Measurements from ENCODE around the gene ERBB4. TPM values are rescaled to one million over a fixed set of nuclear protein-coding genes. Genes with fewer than 3 reads are reported as not detected.

The ERBB4 gene
- total RNA-seq, 1 donor from 2014 or later: 8.3 TPM

GRCh38 chr2:212406716-212407115 is 131.9 kb downstream of the ERBB4 start:
- Histone ChIP-seq H3K9me3 (replicated peaks) (peaks cover 6% of the 10 kb centered on the region), H3K36me3 (no peaks in the 10 kb centered on the region), H3K27me3 (ENCODE audit: low read depth) (no peaks in the 10 kb centered on the region), H3K27ac (replicated peaks) (no peak overlapping the region), H3K4me3 (no peak overlapping the region), H3K4me1 (peaks cover 5% of the 10 kb centered on the region)
- no peak for DNase-seq
- intact Hi-C loops (cut with micrococcal nuclease): no loop called here
- TF ChIP-seq, protein P1, sequence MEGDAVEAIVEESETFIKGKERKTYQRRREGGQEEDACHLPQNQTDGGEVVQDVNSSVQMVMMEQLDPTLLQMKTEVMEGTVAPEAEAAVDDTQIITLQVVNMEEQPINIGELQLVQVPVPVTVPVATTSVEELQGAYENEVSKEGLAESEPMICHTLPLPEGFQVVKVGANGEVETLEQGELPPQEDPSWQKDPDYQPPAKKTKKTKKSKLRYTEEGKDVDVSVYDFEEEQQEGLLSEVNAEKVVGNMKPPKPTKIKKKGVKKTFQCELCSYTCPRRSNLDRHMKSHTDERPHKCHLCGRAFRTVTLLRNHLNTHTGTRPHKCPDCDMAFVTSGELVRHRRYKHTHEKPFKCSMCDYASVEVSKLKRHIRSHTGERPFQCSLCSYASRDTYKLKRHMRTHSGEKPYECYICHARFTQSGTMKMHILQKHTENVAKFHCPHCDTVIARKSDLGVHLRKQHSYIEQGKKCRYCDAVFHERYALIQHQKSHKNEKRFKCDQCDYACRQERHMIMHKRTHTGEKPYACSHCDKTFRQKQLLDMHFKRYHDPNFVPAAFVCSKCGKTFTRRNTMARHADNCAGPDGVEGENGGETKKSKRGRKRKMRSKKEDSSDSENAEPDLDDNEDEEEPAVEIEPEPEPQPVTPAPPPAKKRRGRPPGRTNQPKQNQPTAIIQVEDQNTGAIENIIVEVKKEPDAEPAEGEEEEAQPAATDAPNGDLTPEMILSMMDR (IDR thresholded peaks at IDR 0.05; ENCODE audit: borderline replicate concordance): no peak

DNA sequence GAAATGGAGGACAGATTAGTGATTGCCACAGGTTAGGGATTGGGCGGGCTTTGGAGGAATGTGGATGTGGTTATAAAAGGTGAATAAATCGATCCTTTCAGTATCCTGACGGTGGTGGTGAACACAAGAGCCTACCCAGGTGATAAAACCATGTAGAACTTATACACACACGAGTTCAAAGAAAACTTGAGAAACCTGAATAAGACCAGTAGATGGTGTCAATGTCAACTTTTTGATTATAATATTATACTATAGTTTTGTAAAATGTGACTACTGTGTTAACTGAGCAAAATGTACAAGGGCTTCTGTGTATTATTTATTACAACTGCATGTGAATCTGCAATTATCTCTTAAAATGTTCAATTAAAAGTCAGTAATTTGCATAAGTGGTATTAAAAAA is 136.3 kb downstream of the ERBB4 start:
- Histone ChIP-seq H3K4me3 (no peak overlapping the region), H3K27me3 (ENCODE audit: low read depth) (no peaks in the 10 kb centered on the region), H3K36me3 (no peaks in the 10 kb centered on the region), H3K9me3 (replicated peaks) (peaks cover 6% of the 10 kb centered on the region), H3K4me1 (no peaks in the 10 kb centered on the region), H3K27ac (replicated peaks) (no peak overlapping the region)
- no peak for DNase-seq
- intact Hi-C loops (cut with micrococcal nuclease): no loop called here
- TF ChIP-seq, protein P1 (IDR thresholded peaks at IDR 0.05; ENCODE audit: borderline replicate concordance): no peak

DNA sequence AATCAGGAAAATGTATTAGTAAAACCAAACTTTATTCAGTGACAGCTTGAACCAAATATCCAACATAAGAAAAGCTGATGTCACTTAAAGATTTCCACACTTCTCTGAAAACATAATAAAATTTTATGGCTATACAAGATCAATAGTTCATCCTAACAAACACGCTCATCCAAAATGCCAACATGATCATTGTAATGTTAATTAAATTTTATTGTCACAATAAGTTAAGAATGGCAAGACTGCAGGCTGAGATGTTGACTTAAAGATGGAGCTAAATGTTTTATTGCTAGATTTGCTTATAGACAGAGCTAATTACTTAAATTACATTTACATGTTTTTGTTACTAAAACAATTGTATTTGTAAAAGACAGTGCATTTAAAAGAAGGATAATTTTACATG is 140.3 kb downstream of the ERBB4 start:
- TF ChIP-seq, protein P1 (IDR thresholded peaks at IDR 0.05; ENCODE audit: borderline replicate concordance): no peak
- intact Hi-C loops (cut with micrococcal nuclease): no loop called here

DNA sequence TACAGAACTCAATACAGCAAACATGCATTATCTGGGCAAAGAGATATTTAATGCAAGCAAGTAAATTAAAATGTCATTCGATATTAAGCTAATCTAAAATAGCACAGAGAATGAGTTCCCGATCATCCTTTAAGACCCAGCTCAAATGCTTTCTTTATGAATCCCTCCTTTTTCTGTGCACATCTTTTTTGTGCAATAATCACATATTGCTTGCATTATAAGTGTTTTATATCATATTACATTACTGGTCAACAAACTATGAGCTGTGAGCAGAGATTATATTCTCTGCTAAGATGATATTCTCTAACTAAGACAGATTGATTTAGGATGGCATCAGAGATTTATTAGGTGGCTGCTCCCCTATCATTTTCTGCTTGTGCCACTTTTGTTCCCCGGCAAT is 146.1 kb downstream of the ERBB4 start:
- H3K4me1 ChIP-seq: no peaks in the 10 kb centered on the region
- H3K4me3 ChIP-seq: no peak overlapping the region
- H3K9me3 ChIP-seq (replicated peaks): no peaks in the 10 kb centered on the region
- TF ChIP-seq, protein P1 (IDR thresholded peaks at IDR 0.05; ENCODE audit: borderline replicate concordance): no peak
- DNase-seq: no peak
- intact Hi-C loops (cut with micrococcal nuclease): no loop called here
- H3K36me3 ChIP-seq: no peaks in the 10 kb centered on the region
- H3K27ac ChIP-seq (replicated peaks): no peak overlapping the region
- no peaks in the 10 kb centered on the region for H3K27me3 ChIP-seq (ENCODE audit: low read depth)

More for the DNA sequence above, 140.3 kb downstream of the ERBB4 start:
- H3K27me3 ChIP-seq (ENCODE audit: low read depth): no peaks in the 10 kb centered on the region
- DNase-seq: no peak
- no peaks in the 10 kb centered on the region for H3K9me3 ChIP-seq (replicated peaks)
- no peak overlapping the region for H3K4me3 ChIP-seq
- no peak overlapping the region for H3K27ac ChIP-seq (replicated peaks)
- no peaks in the 10 kb centered on the region for H3K4me1 ChIP-seq
- H3K36me3 ChIP-seq: no peaks in the 10 kb centered on the region

- no peak for DNase-seq
- H3K27me3 ChIP-seq (ENCODE audit: low read depth): no peaks in the 10 kb centered on the region
- H3K4me3 ChIP-seq: no peak overlapping the region
- intact Hi-C loops (cut with micrococcal nuclease): no loop called here
- no peak overlapping the region for H3K27ac ChIP-seq (replicated peaks)
- no peaks in the 10 kb centered on the region for H3K36me3 ChIP-seq
- TF ChIP-seq, protein P1 (IDR thresholded peaks at IDR 0.05; ENCODE audit: borderline replicate concordance): no peak
- H3K9me3 ChIP-seq (replicated peaks): no peaks in the 10 kb centered on the region
- H3K4me1 ChIP-seq: no peaks in the 10 kb centered on the region
Measured at GRCh38 chr2:212392043-212392442, 146.6 kb downstream of the ERBB4 start.

DNA sequence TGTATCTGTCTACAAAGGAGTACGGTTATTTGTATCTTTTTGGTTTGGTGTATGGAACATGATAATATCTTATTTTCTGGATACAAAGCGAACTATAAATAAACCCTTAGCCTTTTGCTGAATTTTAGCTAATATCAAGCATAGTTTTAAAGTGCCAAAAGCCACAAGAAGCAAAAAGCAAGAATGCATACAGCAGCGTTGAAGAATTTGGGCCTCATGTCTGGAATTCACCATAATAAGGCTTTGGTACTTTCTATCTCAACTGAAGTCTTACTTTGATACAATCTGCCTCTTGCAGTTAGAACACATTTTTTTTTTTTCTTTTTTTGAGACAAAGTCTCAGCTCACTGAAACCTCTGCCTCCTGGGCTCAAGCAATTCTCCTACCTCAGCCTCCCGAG is 151.5 kb downstream of the ERBB4 start:
- no peak overlapping the region for H3K27ac ChIP-seq (replicated peaks)
- H3K4me1 ChIP-seq: no peaks in the 10 kb centered on the region
- no peaks in the 10 kb centered on the region for H3K36me3 ChIP-seq
- TF ChIP-seq, protein P1 (IDR thresholded peaks at IDR 0.05; ENCODE audit: borderline replicate concordance): no peak
- H3K9me3 ChIP-seq (replicated peaks): no peaks in the 10 kb centered on the region
- DNase-seq: no peak
- H3K4me3 ChIP-seq: no peak overlapping the region
- H3K27me3 ChIP-seq (ENCODE audit: low read depth): no peaks in the 10 kb centered on the region
- intact Hi-C loops (cut with micrococcal nuclease): no loop called here
